GM18507 (cell line): ENCODE data around the gene OR9Q2.
"Not testable (repeated sequence)": the region's sequence is repeated elsewhere in the genome, so short reads cannot be mapped to it uniquely, and the experiment has no call there.

ENCODE experiments used
- DNase-seq: peaks from one replicate; pipeline ENCODE4 v3.0.0; 2011; ENCODE audit warnings: low read depth; ENCODE audit not compliant: insufficient read length; ENCODE audit errors: extremely low spot score
- FAIRE-seq: peaks from 2 replicates; lab custom pipeline; 2011; peaks lifted over from hg19 to GRCh38; lab: Jason Lieb, UNC

OR9Q2 gene, protein sequence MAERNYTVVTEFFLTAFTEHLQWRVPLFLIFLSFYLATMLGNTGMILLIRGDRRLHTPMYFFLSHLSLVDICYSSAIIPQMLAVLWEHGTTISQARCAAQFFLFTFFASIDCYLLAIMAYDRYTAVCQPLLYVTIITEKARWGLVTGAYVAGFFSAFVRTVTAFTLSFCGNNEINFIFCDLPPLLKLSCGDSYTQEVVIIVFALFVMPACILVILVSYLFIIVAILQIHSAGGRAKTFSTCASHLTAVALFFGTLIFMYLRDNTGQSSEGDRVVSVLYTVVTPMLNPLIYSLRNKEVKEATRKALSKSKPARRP

DNA sequence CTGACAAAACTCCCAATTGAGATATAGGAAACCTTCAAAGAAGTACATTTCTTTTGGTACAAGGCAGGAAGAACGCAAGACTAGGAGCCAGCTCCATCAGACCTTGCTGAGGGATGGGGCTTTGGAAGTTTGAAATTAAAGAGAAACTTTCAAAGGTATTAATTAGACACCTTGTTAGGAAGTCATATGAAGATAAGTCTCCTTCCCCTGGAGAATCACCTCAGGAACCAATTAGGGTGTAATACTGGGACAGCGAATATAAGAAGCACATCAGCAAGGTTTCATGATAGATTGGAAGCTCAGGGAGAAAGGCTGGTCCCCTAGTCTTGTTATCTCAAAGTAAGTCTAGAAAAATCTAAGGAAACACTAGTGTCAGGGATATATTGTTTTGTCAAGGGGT, at the start of gene OR9Q2:
Gene OR9Q2, plus strand, starts transcription at position 301 of the 400 bp plus-strand sequence. CDS start 1,421 bp downstream, outside the sequence.
- DNase-seq (no peak), FAIRE-seq (no peak)

DNA sequence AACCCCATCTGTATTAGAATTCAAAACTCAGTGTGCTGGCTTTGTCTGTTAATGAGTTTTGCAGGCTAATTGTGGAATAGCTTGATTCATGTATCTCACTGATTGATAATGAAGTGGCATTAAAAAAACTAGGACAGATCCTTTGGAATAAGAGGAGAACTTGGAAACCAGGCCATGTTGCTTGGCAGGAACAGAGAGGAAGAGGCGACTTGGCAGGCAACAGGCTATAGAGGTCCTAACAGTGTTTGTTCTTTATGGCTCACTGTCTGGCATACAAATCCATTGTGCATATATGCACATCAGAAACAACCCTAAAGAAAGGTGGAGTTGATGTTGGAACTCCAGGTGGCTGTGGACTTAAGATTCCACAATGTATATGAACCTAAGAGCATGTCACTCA, 46.1 kb upstream of the OR9Q2 start:
- DNase-seq (no peak), FAIRE-seq (no peak)

DNA sequence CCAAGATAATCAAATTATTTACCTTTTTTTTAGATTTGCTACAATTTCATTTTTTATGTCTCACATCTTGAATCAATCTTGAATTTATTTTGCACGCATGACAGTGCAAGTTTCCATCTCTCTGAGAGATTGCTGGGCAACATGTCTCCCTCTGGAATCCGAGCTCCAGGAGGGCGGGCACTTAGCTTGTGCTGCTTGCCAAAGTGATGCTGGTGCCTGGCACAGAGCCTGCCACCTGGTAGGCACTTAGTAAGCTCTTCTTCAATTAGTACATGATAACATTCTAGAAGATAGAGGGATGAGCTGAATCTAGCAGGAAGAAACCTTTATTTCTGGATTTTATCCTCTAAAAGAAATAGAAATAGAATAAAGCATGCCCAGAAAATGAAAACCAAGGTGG, 36.1 kb upstream of the OR9Q2 start:
- no peak for DNase-seq
- FAIRE-seq: no peak

DNA sequence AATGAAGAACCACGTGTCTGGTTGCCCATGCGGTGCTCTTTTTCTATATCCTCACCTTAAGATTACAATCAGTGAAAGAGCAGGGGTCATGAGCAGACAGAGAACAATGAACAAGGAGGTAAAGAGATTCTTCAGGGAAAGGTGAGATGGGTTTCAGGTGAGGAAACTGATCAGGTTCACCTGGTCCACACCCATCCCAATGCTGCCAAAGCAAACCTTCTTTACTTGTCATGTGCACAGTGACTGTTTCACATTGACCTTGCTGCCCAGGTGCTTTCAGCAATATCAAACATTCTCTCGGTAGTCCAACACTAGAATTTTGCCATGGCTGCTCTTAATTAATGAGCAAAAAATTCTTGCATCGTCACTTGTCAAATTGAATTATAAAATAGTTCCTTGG, 24.5 kb upstream of the OR9Q2 start:
- no peak for FAIRE-seq
- no peak for DNase-seq

- no peak for FAIRE-seq
- DNase-seq: no peak
Observed at GRCh38 chr11:58164990-58165389, 23.9 kb upstream of the OR9Q2 start.

GRCh38 chr11:58165504-58166106, 23.3 kb upstream of the OR9Q2 start:
- no peak for DNase-seq
- no peak for FAIRE-seq

GRCh38 chr11:58177409-58178054, 11.3 kb upstream of the OR9Q2 start:
- DNase-seq (no peak), FAIRE-seq (no peak)

DNA sequence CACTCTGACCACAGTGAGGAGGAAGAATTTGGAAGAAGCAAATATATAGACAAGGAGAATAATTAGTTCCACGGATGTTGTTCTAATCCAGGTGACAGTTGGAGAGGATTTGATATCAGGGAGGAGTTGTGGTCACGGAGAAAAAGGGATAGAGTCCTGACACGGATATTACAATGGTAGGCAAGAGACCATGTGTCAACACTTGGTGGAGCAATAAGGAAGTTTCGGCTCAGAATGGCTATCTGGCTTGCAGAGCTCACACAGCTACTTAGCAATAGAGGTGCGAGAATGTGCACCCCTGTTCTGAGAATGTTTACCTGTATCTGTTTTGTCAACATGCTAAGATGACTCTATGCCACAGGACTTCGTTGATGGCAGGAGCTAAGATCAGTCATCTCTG, 10.4 kb upstream of the OR9Q2 start:
- FAIRE-seq: no peak
- no peak for DNase-seq

- FAIRE-seq: no peak
- no peak for DNase-seq
Observed at GRCh38 chr11:58179648-58180047, 9.2 kb upstream of the OR9Q2 start.

- no peak for DNase-seq
Observed at GRCh38 chr11:58186938-58187337, 1.9 kb upstream of the OR9Q2 start.

DNA sequence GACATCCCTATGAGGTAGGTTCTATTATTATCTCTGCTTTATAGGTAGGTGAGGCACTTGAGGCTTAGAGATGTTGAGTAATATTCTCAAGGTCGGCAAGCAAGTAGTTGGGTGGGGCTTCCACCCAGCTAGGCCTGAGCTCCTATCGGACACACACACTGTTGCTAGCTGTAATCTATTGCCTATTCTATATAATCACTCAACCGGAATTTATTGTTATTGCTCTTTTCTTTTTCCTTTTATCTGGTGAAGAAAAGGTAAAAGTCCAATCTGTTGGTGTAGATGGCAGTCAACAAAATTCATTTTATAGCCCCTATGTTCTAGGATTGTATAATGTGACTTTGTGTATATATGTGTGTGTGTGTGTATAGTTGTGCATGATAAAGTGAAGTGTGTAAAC, 3.4 kb downstream of the OR9Q2 start:
- DNase-seq (no peak), FAIRE-seq (no peak)

More at GRCh38 chr11:58186938-58187337, 1.9 kb upstream of the OR9Q2 start:
- no peak for FAIRE-seq

DNA sequence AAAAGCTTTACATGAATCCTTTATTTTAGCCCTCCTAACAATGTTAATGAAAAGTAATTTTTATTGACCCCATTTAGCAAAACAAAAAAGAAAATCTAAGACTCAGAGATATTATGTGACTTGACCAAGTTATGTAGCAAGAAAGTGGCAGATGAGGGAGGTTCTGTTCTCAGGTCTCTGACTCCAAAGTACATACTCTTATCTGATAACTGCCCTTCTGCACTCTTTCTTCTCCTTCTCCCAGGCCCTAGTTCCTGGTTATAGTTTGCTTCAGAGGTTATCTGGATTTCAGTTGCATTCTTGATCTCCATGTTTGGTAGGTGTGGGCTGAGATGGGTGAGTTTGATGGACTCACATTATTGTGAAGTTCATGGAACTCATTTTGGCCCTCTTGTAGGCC, 4.5 kb downstream of the OR9Q2 start:
- DNase-seq: no peak
- FAIRE-seq: no peak

DNA sequence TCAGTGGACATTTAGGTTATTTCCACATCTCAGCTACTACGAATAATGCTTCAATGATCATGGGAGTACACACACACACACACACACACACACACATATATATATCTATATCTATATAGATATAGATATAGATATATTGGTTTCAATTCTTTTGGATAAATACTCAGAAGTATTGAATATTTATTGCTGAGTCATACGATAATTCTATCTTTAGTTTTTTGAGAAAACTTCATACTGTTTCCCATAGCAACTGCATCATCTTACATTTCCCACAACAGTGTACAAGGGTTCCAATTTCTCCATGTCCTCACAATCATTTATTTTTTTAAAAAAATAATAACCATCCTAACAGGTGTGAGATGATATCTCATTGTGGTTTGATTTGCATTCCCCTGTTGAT, 7.1 kb downstream of the OR9Q2 start:
- FAIRE-seq (no peak), DNase-seq (no peak)

GRCh38 chr11:58199271-58199670, 10.4 kb downstream of the OR9Q2 start:
- FAIRE-seq (no peak), DNase-seq (no peak)

DNA sequence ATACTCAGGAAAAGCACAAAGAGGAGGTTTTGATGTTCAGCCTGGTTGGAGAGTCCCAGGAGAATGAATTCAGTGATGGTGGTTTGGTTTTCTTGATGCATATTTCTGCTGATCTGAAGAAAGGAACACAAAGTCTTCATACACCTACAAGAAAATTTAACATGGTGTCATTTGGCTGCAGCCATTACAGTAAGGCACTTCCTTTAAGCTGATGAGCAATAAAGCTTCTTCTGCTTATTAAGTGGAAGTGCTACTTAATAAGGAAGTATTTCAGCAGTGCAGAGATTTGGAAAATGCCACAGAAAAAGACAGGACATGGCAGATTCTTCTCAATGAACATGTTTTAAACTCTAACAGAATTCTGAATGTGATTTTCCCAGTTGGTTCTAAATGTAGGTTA, 15.2 kb downstream of the OR9Q2 start, which contains the start of gene OR1S2:
Gene OR1S2, minus strand, starts transcription at position 101 of the 400 bp plus-strand sequence. Its CDS starts 0 bp downstream, at position 101.
- FAIRE-seq (no peak), DNase-seq (no peak)

GRCh38 chr11:58212420-58212819, 23.6 kb downstream of the OR9Q2 start, which contains the start of gene OR1S1:
Gene OR1S1, plus strand, starts transcription at chr11:58212720.
- FAIRE-seq, DNase-seq: not testable (repeated sequence)

- FAIRE-seq: no peak
- no peak for DNase-seq
Observed at GRCh38 chr11:58216476-58216875, 27.6 kb downstream of the OR9Q2 start.

- FAIRE-seq: no peak
Observed at GRCh38 chr11:58222721-58223120, 33.9 kb downstream of the OR9Q2 start.

DNA sequence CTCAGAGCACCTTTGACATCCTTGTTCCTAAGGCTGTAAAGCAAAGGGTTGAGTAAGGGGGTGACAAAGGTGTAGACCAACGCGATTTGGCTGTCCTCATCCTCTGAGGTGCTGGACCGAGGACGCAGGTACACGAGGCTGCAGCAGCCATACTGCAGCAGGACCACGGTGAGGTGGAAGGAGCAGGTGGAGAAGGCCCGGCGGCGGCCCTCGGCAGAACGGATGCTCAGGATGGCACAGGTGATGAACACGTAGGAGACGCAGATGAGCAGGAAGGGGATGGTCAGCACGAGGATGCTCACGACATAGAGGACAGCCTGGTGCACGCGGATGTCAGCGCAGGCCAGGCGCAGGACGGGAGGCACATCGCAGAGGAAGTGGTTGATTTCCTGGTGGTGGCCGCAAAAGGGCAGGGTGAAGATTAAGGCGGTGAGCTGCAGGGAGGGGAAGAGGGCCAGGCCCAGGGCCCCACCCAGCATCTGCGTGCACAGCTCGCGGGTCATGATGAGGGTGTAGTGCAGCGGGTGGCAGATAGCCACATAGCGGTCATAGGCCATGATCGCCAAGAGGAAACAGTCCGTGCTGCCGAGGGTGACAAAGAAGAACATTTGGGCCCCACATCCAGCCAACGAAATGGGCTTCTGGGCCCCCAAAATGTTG, 39.2 kb downstream of the OR9Q2 start:
- DNase-seq (no peak), FAIRE-seq (no peak)

More at GRCh38 chr11:58222721-58223120, 33.9 kb downstream of the OR9Q2 start:
- DNase-seq: no peak
